ENCODE results near the gene NUTM2F. TPM values are rescaled to one million over a fixed set of nuclear protein-coding genes. Genes with fewer than 3 reads are reported as not detected.
"Not testable (repeated sequence)": the region's sequence is repeated elsewhere in the genome, so short reads cannot be mapped to it uniquely, and the experiment has no call there.

Gene NUTM2F
- total RNA-seq (2016; rRNA removed; fragmentation: Illumina TruSeq; extraction: Trizol) (0.07 and 0.09 TPM in 2 replicates), polyA plus RNA-seq (2011; rRNA removed) (0.10 TPM in 1 of 2 replicates, not detected in the other), polyA minus RNA-seq (2011; rRNA and poly(A)+ RNA removed; ENCODE audit: low replicate concordance) (not detected in 2 replicates), Bru-seq, nascent RNA (not detected), BruChase-seq, experiment 1, labeled RNA remaining after a 6-hour chase (percentile 13 among the genes with signal in this experiment), BruChase-seq, experiment 2, labeled RNA remaining after a 2-hour chase (percentile 16 among the genes with signal in this experiment)
- 0.10 TPM in 1 of 2 replicates, not detected in the other for total RNA-seq (2016; cell fraction: cytosol; rRNA removed; fragmentation: Illumina TruSeq; extraction: Trizol; ENCODE audit: low read depth)
- 0.06 and 0.09 TPM in 2 replicates for total RNA-seq (2016; cell fraction: insoluble cytoplasmic fraction; rRNA removed; fragmentation: Illumina TruSeq; extraction: Trizol)
- not detected in 2 replicates for total RNA-seq (2016; cell fraction: membrane; rRNA removed; fragmentation: Illumina TruSeq; extraction: Trizol)
- total RNA-seq (2016; cell fraction: nucleus; rRNA removed; fragmentation: Illumina TruSeq; extraction: Trizol) = not detected in 2 replicates
- polyA plus RNA-seq (2011; cell fraction: cytosol; rRNA removed) = 0.03 TPM in 2 replicates
- 0.06 and 0.09 TPM in 2 replicates for polyA plus RNA-seq (2011; cell fraction: nucleus; rRNA removed)
- not detected in 2 replicates for polyA plus RNA-seq (2012)
- polyA plus RNA-seq (2016; cell fraction: cytosol; fragmentation: Illumina TruSeq; extraction: Trizol; ENCODE audit: low read depth) = not detected in 2 replicates
- polyA plus RNA-seq (2016; cell fraction: insoluble cytoplasmic fraction; fragmentation: Illumina TruSeq; extraction: Trizol; ENCODE audit: low read depth) = 0.14 TPM in 1 of 2 replicates, not detected in the other
- not detected in 2 replicates for polyA plus RNA-seq (2016; cell fraction: membrane; fragmentation: Illumina TruSeq; extraction: Trizol; ENCODE audit: low read depth)
- polyA plus RNA-seq (2016; cell fraction: nucleus; fragmentation: Illumina TruSeq; extraction: Trizol; ENCODE audit: insufficient read depth, low read depth) = 0.23 TPM in 1 of 2 replicates, not detected in the other
- not detected in 2 replicates for polyA minus RNA-seq (2011; cell fraction: cytosol; rRNA and poly(A)+ RNA removed)
- not detected in 2 replicates for polyA minus RNA-seq (2011; cell fraction: nucleus; rRNA and poly(A)+ RNA removed)
- long read RNA-seq, experiment 1 = 0 reads
- long read RNA-seq, experiment 2 = 0 reads

GRCh38 chr9:94328544-94328943 lies at the start of gene NUTM2F:
Gene NUTM2F, minus strand, starts transcription at chr9:94328644. Its CDS starts 21 bp downstream, at chr9:94328623.
- H4K20me1 ChIP-seq (ENCODE audit: insufficient read depth, low read length); H3K9ac ChIP-seq (ENCODE audit: insufficient read depth, low read depth, low read length); CTCF ChIA-PET (ENCODE audit: low intra/inter-chr PET ratio, low total read pairs); in situ Hi-C loops (cut with HindIII; ENCODE audit: extremely low pct_ligation_motif_present, low pct_unique_long_range_greater_than_20kb); POLR2A ChIA-PET; FAIRE-seq; H3K4me2 ChIP-seq (ENCODE audit: low read depth, low read length); intact Hi-C loops (cut with micrococcal nuclease; ENCODE audit: unreplicated experiment); H2AFZ ChIP-seq (ENCODE audit: low read length); H3K4me3 ChIP-seq (replicated peaks in 1 of 3; ENCODE audit: insufficient read depth in 1 of 3, low read depth in 2 of 3, low read length in 3 of 3); H3K79me2 ChIP-seq (ENCODE audit: insufficient read depth, low read length); ATAC-seq; DNase-seq (ENCODE audit: low spot score); H3K4me1 ChIP-seq (ENCODE audit: insufficient read depth, low read length); H3K9me3 ChIP-seq (ENCODE audit: low read length); H3K36me3 ChIP-seq (replicated peaks in 1 of 2; ENCODE audit: control insufficient read depth in 1 of 2, insufficient read depth in 2 of 2, low read length in 2 of 2); H3K27ac ChIP-seq (ENCODE audit: extremely low read length, insufficient read depth, low read length); BruUV-seq (replicated peaks); H3K27me3 ChIP-seq (ENCODE audit: control insufficient read depth in 1 of 2, insufficient read depth in 2 of 2, low read length in 2 of 2): not testable (repeated sequence)
- WGBS (ENCODE audit: low lambda C conversion rate) = 61% methylated on average over 2 of the region's 5 CpGs

- peak overlapping the region; percentile 54 to 64 (median 64) for H3K4me3 ChIP-seq (replicated peaks in 1 of 3; ENCODE audit: insufficient read depth in 1 of 3, low read depth in 2 of 3, low read length in 3 of 3)
- H3K27me3 ChIP-seq (ENCODE audit: control insufficient read depth in 1 of 2, insufficient read depth in 2 of 2, low read length in 2 of 2); H3K27ac ChIP-seq (ENCODE audit: extremely low read length, insufficient read depth, low read length); H3K4me1 ChIP-seq (ENCODE audit: insufficient read depth, low read length); BruUV-seq (replicated peaks); H4K20me1 ChIP-seq (ENCODE audit: insufficient read depth, low read length); H3K36me3 ChIP-seq (replicated peaks in 1 of 2; ENCODE audit: control insufficient read depth in 1 of 2, insufficient read depth in 2 of 2, low read length in 2 of 2); intact Hi-C loops (cut with micrococcal nuclease; ENCODE audit: unreplicated experiment); H2AFZ ChIP-seq (ENCODE audit: low read length); H3K9me3 ChIP-seq (ENCODE audit: low read length); POLR2A ChIA-PET; DNase-seq (ENCODE audit: low spot score); in situ Hi-C loops (cut with HindIII; ENCODE audit: extremely low pct_ligation_motif_present, low pct_unique_long_range_greater_than_20kb); CTCF ChIA-PET (ENCODE audit: low intra/inter-chr PET ratio, low total read pairs); H3K79me2 ChIP-seq (ENCODE audit: insufficient read depth, low read length): not testable (repeated sequence)
- 1% methylated on average over 3 of the region's 19 CpGs for WGBS (ENCODE audit: low lambda C conversion rate)
- peak; percentile 74 for FAIRE-seq
- H3K9ac ChIP-seq (ENCODE audit: insufficient read depth, low read depth, low read length) = peak overlapping the region; percentile 60; the same call in 1 of the 2 replicates
- 0 out of 2 replicates have a peak, but pooled peaks have one; percentile 5 for TF ChIP-seq ZNF777 (CRISPR knock-in tag; IDR thresholded peaks at IDR 0.05)
- ATAC-seq = peak; percentile 70
- H3K4me2 ChIP-seq (ENCODE audit: low read depth, low read length) = peak overlapping the region; percentile 39; the same call in 1 of the 2 replicates
Measured at GRCh38 chr9:94375197-94375596, 46.8 kb upstream of the NUTM2F start.

Measured in HepG2 (cell line).